CD14-positive monocyte (primary cell): ENCODE data around the gene SENP8. TPM values are rescaled to one million over a fixed set of nuclear protein-coding genes. Genes with fewer than 3 reads are reported as not detected.
A peak's percentile ranks its signal among the peaks of the same experiment; 100 is the strongest.

ENCODE experiments used
- DNase-seq, 3 donors: peaks; one replicate each; pipeline ENCODE4 v3.0.0-alpha.2; 2011 to 2022
- H2AFZ ChIP-seq: 2 replicates; pipeline ENCODE4 v1.6.0; 2012; ENCODE audit warnings: mild to moderate bottlenecking, low read depth, low read length, inconsistent platforms; ENCODE audit not compliant: insufficient read depth, poor library complexity, severe bottlenecking
- H3K27ac ChIP-seq, 2 donors: 1 replicate in 1 of 2; 2 replicates in 1 of 2; pipeline ENCODE4 v1.5.1; 2012 to 2013; ENCODE audit warnings: low read length in 2 of 2, control low read depth in 1 of 2, inconsistent platforms in 1 of 2, low read depth in 1 of 2, mild to moderate bottlenecking in 1 of 2
- H3K27me3 ChIP-seq, 2 donors: one replicate each; pipeline versions ENCODE4 v1.6.0 to v1.6.1; 2011 to 2013; ENCODE audit warnings: low read length in 2 of 2; ENCODE audit not compliant: control insufficient read depth in 2 of 2, insufficient read depth in 2 of 2
- H3K36me3 ChIP-seq, 2 donors: replicated peaks in 1 of 2; 1 replicate in 1 of 2; 2 replicates in 1 of 2; pipeline versions ENCODE4 v1.5.1 to v1.6.1; 2012 to 2013; ENCODE audit warnings: low read length in 2 of 2, control low read depth in 1 of 2, inconsistent platforms in 1 of 2, mild to moderate bottlenecking in 1 of 2; ENCODE audit not compliant: insufficient read depth in 2 of 2, control insufficient read depth in 1 of 2
- H3K4me1 ChIP-seq, 2 donors: 1 replicate in 1 of 2; 2 replicates in 1 of 2; pipeline versions ENCODE4 v1.5.1 to v1.6.1; 2012 to 2013; ENCODE audit warnings: low read length in 2 of 2, control low read depth in 1 of 2, inconsistent platforms in 1 of 2, mild to moderate bottlenecking in 1 of 2, moderate library complexity in 1 of 2; ENCODE audit not compliant: insufficient read depth in 2 of 2, control insufficient read depth in 1 of 2
- H3K4me2 ChIP-seq: replicated peaks from 2 replicates; pipeline ENCODE3; 2012; ENCODE audit warnings: low read length, moderate library complexity, mild to moderate bottlenecking; ENCODE audit not compliant: poor library complexity, severe bottlenecking; ENCODE audit errors: extremely low read depth
- H3K4me3 ChIP-seq, 3 experiments: fragments of 200-600 bp in 1 of 3; sonication (generic) in 1 of 3; replicated peaks in 1 of 3; 1 replicate in 2 of 3; 2 replicates in 1 of 3; pipeline ENCODE4 v1.5.1; 2011 to 2013; ENCODE audit warnings: low read length in 3 of 3, mild to moderate bottlenecking in 3 of 3, control low read depth in 2 of 3, low read depth in 2 of 3, inconsistent platforms in 1 of 3, moderate library complexity in 1 of 3
- H3K79me2 ChIP-seq: 2 replicates; pipeline ENCODE4 v1.6.0; 2012; ENCODE audit warnings: mild to moderate bottlenecking, control low read depth, inconsistent platforms, low read length, moderate library complexity; ENCODE audit not compliant: insufficient read depth
- H3K9ac ChIP-seq: 2 replicates; pipeline ENCODE4 v1.6.0; 2017; ENCODE audit warnings: low read length, mild to moderate bottlenecking; ENCODE audit not compliant: insufficient read depth, poor library complexity, severe bottlenecking
- H3K9me3 ChIP-seq, 2 donors: replicated peaks in 1 of 2; 1 replicate in 1 of 2; 2 replicates in 1 of 2; pipeline versions ENCODE4 v1.5.1 to v1.6.1; 2012 to 2013; ENCODE audit warnings: low read length in 2 of 2, control low read depth in 1 of 2; ENCODE audit not compliant: control insufficient read depth in 1 of 2, insufficient read depth in 1 of 2
- H4K20me1 ChIP-seq: 2 replicates; pipeline ENCODE4 v1.6.0; 2012; ENCODE audit warnings: mild to moderate bottlenecking, low read length, control low read depth, moderate library complexity; ENCODE audit not compliant: insufficient read depth
- H3K27ac Mint-ChIP-seq, 7 donors: one replicate each; pipeline ENCODE4 v1.8.0; 2020; ENCODE audit warnings: mild to moderate bottlenecking in 7 of 7, mixed read lengths in 7 of 7, moderate library complexity in 6 of 7, inconsistent platforms in 2 of 7
- H3K27me3 Mint-ChIP-seq, 3 donors: one replicate each; pipeline ENCODE4 v1.8.0; 2021 to 2022; ENCODE audit warnings: low read depth in 3 of 3, mild to moderate bottlenecking in 3 of 3, mixed read lengths in 3 of 3, moderate library complexity in 3 of 3, inconsistent platforms in 1 of 3
- H3K36me3 Mint-ChIP-seq, 2 donors: one replicate each; pipeline ENCODE4 v1.8.0; 2020; ENCODE audit warnings: mixed read lengths in 2 of 2, inconsistent platforms in 1 of 2, mild to moderate bottlenecking in 1 of 2
- H3K4me1 Mint-ChIP-seq: one replicate; pipeline ENCODE4 v1.8.0; 2020; ENCODE audit warnings: mild to moderate bottlenecking, mixed read lengths
- H3K4me3 Mint-ChIP-seq, 2 donors: one replicate each; pipeline ENCODE4 v1.8.0; 2020; ENCODE audit warnings: mild to moderate bottlenecking in 2 of 2, mixed read lengths in 2 of 2, moderate library complexity in 1 of 2
- H3K9me3 Mint-ChIP-seq, 7 donors: one replicate each; pipeline ENCODE4 v1.8.0; 2020 to 2022; ENCODE audit warnings: mixed read lengths in 7 of 7, mild to moderate bottlenecking in 6 of 7, moderate library complexity in 6 of 7, inconsistent platforms in 2 of 7
- WGBS: methylation state at CpG from one replicate; pipeline ENCODE4 v1.1.5; 2013; ENCODE audit warnings: missing lambda C conversion rate; ENCODE audit not compliant: insufficient coverage; 5-methylcytosine and 5-hydroxymethylcytosine counted together
- intact Hi-C, 2 donors: fragments of 100-400 bp; cut with micrococcal nuclease; formaldehyde crosslinking; loops; one replicate each; pipeline versions ENCODE4 v1.15.0 to v1.15.1; 2023
- polyA plus RNA-seq, 3 donors: library from polyadenylated mRNA; depleted of rRNA in 1 of 3; unstranded in 2 of 3; stranded (reverse) in 1 of 3; fragments of 300-500 nt in 2 of 3; fragments of >200 nt in 1 of 3; fragmentation: Illumina TruSeq in 2 of 3; gene quantifications; 1 replicate in 2 of 3; 2 replicates in 1 of 3; pipeline ENCODE4 v1.2.3, GENCODE V29; 2012 to 2021
- TF ChIP-seq, protein P1 (sequence below): fragments of 200-600 bp; IDR thresholded peaks from one replicate; pipeline ENCODE4 v1.8.0; 2022; ENCODE audit warnings: antibody characterized with exemption, mild to moderate bottlenecking

Gene SENP8
- polyA plus RNA-seq, 3 donors, result 0.52 to 1.4 (median 0.79) TPM

DNA sequence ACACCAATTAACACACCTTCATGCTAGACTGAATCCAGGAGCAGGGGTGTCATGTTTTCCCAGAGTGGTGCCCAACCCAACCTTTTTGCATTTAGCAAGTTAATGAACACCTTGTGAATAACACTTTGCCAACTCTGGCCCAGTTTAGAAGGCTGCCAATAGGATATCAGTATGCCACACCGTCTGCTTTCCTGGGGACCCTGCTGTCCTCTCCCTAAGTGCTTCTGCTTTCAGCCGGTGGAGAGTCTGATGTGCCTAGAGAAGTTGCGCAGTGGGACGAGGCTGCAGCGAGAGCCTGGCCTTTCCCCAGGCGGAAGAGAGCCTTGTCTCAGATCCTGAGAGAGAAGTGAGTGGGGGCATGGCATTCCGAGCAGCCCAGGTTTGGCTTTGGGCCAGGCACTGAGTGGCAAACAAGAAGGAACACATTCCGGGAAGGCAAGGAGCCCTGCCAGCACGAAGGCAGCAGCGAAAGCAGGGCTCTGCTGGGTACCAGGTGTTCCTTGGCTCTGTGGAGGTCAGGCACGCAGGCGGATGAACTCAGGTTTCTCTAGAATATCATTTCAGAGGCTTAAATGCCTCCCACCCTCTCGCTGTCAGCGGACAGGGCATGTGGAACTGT is 36.9 kb downstream of the SENP8 start:
- TF ChIP-seq, protein P1, sequence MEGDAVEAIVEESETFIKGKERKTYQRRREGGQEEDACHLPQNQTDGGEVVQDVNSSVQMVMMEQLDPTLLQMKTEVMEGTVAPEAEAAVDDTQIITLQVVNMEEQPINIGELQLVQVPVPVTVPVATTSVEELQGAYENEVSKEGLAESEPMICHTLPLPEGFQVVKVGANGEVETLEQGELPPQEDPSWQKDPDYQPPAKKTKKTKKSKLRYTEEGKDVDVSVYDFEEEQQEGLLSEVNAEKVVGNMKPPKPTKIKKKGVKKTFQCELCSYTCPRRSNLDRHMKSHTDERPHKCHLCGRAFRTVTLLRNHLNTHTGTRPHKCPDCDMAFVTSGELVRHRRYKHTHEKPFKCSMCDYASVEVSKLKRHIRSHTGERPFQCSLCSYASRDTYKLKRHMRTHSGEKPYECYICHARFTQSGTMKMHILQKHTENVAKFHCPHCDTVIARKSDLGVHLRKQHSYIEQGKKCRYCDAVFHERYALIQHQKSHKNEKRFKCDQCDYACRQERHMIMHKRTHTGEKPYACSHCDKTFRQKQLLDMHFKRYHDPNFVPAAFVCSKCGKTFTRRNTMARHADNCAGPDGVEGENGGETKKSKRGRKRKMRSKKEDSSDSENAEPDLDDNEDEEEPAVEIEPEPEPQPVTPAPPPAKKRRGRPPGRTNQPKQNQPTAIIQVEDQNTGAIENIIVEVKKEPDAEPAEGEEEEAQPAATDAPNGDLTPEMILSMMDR, result no peak
- no peaks in the 10 kb centered on the region for H3K79me2 ChIP-seq
- no peaks in the 10 kb centered on the region for H3K9me3 ChIP-seq
- H3K9ac ChIP-seq, result no peak overlapping the region
- H3K4me1 ChIP-seq, result peaks cover 20 to 23% of the 10 kb centered on the region in 2 donors
- peak overlapping the region in 1 of 3 experiments; percentile 74 for H3K4me3 ChIP-seq
- H3K36me3 Mint-ChIP-seq, result no peaks in the 10 kb centered on the region
- intact Hi-C loops, result loop anchor here (2.0 to 10.0 kb wide), 3 partner anchors 373 to 412 kb away; no protein-coding TSS in a partner anchor
- H3K9me3 Mint-ChIP-seq, result no peaks in the 10 kb centered on the region
- no peak overlapping the region for H3K27ac Mint-ChIP-seq
- no peaks in the 10 kb centered on the region for H3K27me3 ChIP-seq
- H3K4me2 ChIP-seq, result peak overlapping the region; percentile 79
- peaks cover 3 to 8% (median 3%) of the 10 kb centered on the region in 3 donors for H3K27me3 Mint-ChIP-seq
- H3K4me3 Mint-ChIP-seq, result peak overlapping the region; percentile 81 to 92
- no peaks in the 10 kb centered on the region for H3K36me3 ChIP-seq
- H3K27ac ChIP-seq, result no peak overlapping the region
- H4K20me1 ChIP-seq, result no peaks in the 10 kb centered on the region
- WGBS, result 72% methylated on average over 10 of the region's 14 CpGs
- H3K4me1 Mint-ChIP-seq, result peaks cover 23% of the 10 kb centered on the region
- peak overlapping the region; percentile 83 for H2AFZ ChIP-seq
- DNase-seq, result no peak

DNA sequence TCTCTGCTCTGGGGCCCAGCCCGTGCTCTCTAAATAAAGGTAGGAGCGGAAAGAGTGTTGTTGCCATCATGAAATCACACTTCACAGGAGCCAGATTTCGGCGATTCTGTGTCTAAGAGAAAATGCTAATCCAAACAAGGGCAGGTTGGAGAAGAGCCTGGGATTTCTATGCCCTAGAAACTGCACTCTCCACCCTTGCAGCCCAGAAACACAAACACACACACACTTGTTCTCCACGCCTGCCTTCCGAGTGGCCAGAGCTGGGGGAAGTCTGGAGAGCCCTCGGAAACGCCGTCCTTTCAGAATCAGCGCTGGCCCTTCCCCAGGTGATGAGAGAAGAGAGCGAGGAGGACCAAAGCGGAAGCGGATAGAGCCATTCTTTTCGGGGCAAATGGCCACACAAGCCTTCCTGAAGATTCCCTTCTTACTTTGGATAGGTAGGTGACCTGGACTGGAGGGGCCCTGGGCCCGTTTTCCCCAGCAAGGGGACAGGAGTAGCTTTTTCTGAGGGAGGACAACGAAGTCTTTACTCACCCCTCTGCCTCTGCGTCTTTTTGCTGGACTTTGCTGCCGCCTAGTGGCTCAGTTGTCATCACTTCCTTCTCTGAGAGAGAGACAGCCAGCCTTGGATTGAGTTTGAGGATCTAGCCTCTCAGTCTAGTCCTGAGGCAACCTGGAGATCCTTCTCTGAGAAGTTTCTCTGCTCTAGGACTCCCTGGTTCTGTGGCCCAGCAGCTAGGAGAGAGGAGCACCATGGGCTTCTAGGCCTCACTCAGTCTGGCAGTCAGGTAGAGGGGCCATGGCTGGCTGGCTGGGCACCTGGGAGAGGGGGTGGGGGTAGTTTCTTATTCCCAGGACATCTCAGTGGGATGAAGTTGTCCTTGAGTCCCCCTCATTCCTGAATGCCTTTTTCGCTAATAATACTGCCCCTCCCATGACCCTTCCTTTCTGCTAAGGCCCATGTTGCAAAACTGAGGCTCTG is 37.7 kb downstream of the SENP8 start:
- Histone ChIP-seq H3K27me3 (no peaks in the 10 kb centered on the region), H4K20me1 (no peaks in the 10 kb centered on the region), H3K4me1 (peaks cover 20 to 23% of the 10 kb centered on the region in 2 donors), H3K9ac (peak overlapping the region; percentile 45), H3K27ac (peak overlapping the region in 1 of 2 donors; percentile 34), H3K4me2 (peak overlapping the region; percentile 79), H3K36me3 (no peaks in the 10 kb centered on the region), H2AFZ (peak overlapping the region; percentile 83), H3K79me2 (no peaks in the 10 kb centered on the region), H3K4me3 (peak overlapping the region; percentile 35 to 74 (median 46)), H3K9me3 (no peaks in the 10 kb centered on the region)
- intact Hi-C loops, result loop anchor here (2.0 to 10.0 kb wide), 4 partner anchors 374 to 413 kb away; no protein-coding TSS in a partner anchor
- no peaks in the 10 kb centered on the region for H3K36me3 Mint-ChIP-seq
- DNase-seq, result peak; percentile 70 to 75 (median 74)
- H3K27me3 Mint-ChIP-seq, result peaks cover 3 to 9% (median 3%) of the 10 kb centered on the region in 3 donors
- TF ChIP-seq, protein P1, result peak; percentile 89
- H3K27ac Mint-ChIP-seq, result peak overlapping the region in 3 of 7 donors; percentile 7 to 42 (median 41)
- 7% methylated on average over 8 of the region's 19 CpGs for WGBS
- H3K4me3 Mint-ChIP-seq, result peak overlapping the region; percentile 81 to 92
- H3K4me1 Mint-ChIP-seq, result peaks cover 23% of the 10 kb centered on the region
- H3K9me3 Mint-ChIP-seq, result no peaks in the 10 kb centered on the region
